Breast epithelium (tissue), 3 donors: ENCODE results near the gene ARHGEF12.

Experiments used
- CTCF ChIP-seq, 3 donors: fragments of 450-650 bp; IDR thresholded peaks; one replicate each; pipeline ENCODE4 v1.5.1; 2016 to 2017; ENCODE audit warnings: antibody characterized with exemption in 3 of 3, mild to moderate bottlenecking in 3 of 3, moderate library complexity in 3 of 3
- POLR2A ChIP-seq: fragments of 450-650 bp; IDR thresholded peaks from one replicate; pipeline ENCODE4 v1.6.1; 2016; ENCODE audit warnings: antibody characterized with exemption, mild to moderate bottlenecking, moderate library complexity
- POLR2AphosphoS5 ChIP-seq, 3 donors: sonication (generic); formaldehyde crosslinking; IDR thresholded peaks; one replicate each; pipeline ENCODE4 v1.6.1; 2017; ENCODE audit warnings: antibody characterized with exemption in 3 of 3

GRCh38 chr11:120298461-120298860 lies 37.8 kb upstream of the ARHGEF12 start:
- TF ChIP-seq CTCF (IDR thresholded peaks at IDR 0.05) (no peak), POLR2A (no peak), POLR2AphosphoS5 (IDR thresholded peaks at IDR 0.05) (no peak)
